Endothelial cell of umbilical vein (primary cell): ENCODE measurements around the gene POLR2B.

ENCODE experiments used
- CTCF ChIP-seq, 2 donors: IDR thresholded peaks; 1 replicate in 1 of 2; 2 replicates in 1 of 2; pipeline ENCODE4 v1.5.1; 2011; ENCODE audit warnings: low read length in 2 of 2, mild to moderate bottlenecking in 2 of 2, moderate library complexity in 2 of 2, control low read depth in 1 of 2, inconsistent platforms in 1 of 2, low read depth in 1 of 2; ENCODE audit not compliant: insufficient read depth in 1 of 2; ENCODE audit errors: extremely low read depth in 1 of 2
- EZH2 ChIP-seq: IDR thresholded peaks from 2 replicates; pipeline ENCODE4 v1.6.1; 2012; ENCODE audit warnings: borderline replicate concordance, low read depth, mild to moderate bottlenecking, moderate library complexity, low read length, inconsistent platforms; ENCODE audit not compliant: severe bottlenecking
- FOS ChIP-seq: IDR thresholded peaks from 2 replicates; pipeline ENCODE4 v1.6.1; 2011; ENCODE audit warnings: mild to moderate bottlenecking, low read length, moderate library complexity, borderline replicate concordance; ENCODE audit not compliant: insufficient read depth
- JUN ChIP-seq: IDR thresholded peaks from 2 replicates; pipeline ENCODE4 v1.6.1; 2011; ENCODE audit warnings: borderline replicate concordance, low read depth; ENCODE audit not compliant: insufficient read length, insufficient read depth
- POLR2A ChIP-seq: IDR thresholded peaks from 2 replicates; pipeline ENCODE4 v1.6.1; 2012; ENCODE audit warnings: low read depth, mild to moderate bottlenecking, control low read depth, low read length
- POLR2AphosphoS5 ChIP-seq: IDR thresholded peaks from 2 replicates; pipeline ENCODE4 v1.6.1; 2012; ENCODE audit warnings: low read depth, mild to moderate bottlenecking, control low read depth, low read length, moderate library complexity; ENCODE audit not compliant: insufficient read depth
- TF ChIP-seq, protein P1 (sequence below): IDR thresholded peaks from 2 replicates; pipeline ENCODE4 v1.6.1; 2011; ENCODE audit not compliant: insufficient read depth, insufficient read length

DNA sequence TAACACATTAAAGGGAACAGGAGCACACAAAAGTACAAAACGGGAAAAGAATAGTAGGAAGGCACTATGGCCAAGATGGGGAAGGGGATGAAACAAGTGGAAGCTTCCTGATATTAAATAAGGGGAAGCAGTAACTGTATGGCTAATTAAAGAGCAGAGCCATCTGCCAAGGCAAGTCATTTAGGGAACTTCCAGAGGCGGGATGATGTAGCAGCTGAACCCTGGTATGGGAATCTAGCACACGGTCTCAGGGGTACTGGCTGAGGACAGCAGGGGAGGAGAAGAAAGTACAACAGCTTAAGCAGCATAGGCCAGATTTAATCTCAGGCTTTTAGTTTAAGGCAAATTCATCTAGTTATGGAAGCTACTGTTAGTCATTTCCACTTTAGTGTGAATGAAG is 72.4 kb downstream of the POLR2B start:
- TF ChIP-seq CTCF (IDR thresholded peaks at IDR 0.05; ENCODE audit: extremely low read depth in 1 of 2, insufficient read depth in 1 of 2, low read depth in 1 of 2, low read length in 2 of 2) (no peak), POLR2AphosphoS5 (no peak), JUN (no peak), POLR2A (no peak), FOS (no peak), EZH2 (no peak)
- TF ChIP-seq, protein P1, sequence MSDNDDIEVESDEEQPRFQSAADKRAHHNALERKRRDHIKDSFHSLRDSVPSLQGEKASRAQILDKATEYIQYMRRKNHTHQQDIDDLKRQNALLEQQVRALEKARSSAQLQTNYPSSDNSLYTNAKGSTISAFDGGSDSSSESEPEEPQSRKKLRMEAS: no peak
